ENCODE data around the gene CELF6.

CELF6 gene

GRCh38 chr15:72319985-72320671, at the start of gene CELF6:
TSS of gene CELF6 (minus strand) at chr15:72320157. CDS start at chr15:72319874, 283 bp downstream.
- peak; percentile 57 for DNase-seq (ENCODE audit: low read depth)

- no peak for DNase-seq (ENCODE audit: low read depth)
These were observed 48.9 kb upstream of the CELF6 start for GRCh38 chr15:72368899-72369298.

- no peak for DNase-seq (ENCODE audit: low read depth)
These were observed 48.4 kb upstream of the CELF6 start for GRCh38 chr15:72368325-72368724.

GRCh38 chr15:72365844-72366243, 45.9 kb upstream of the CELF6 start:
- no peak for DNase-seq (ENCODE audit: low read depth)

GRCh38 chr15:72361176-72361575, 41.2 kb upstream of the CELF6 start:
- no peak for DNase-seq (ENCODE audit: low read depth)

- no peak for DNase-seq (ENCODE audit: low read depth)
These were observed 38.8 kb upstream of the CELF6 start for GRCh38 chr15:72358650-72359171.

GRCh38 chr15:72358121-72358520, 38.2 kb upstream of the CELF6 start:
- DNase-seq (ENCODE audit: low read depth), result no peak

- DNase-seq (ENCODE audit: low read depth), result no peak
These were observed 34.5 kb upstream of the CELF6 start for GRCh38 chr15:72354496-72354895.

- no peak for DNase-seq (ENCODE audit: low read depth)
These were observed 33.3 kb upstream of the CELF6 start for GRCh38 chr15:72353266-72353665.

GRCh38 chr15:72345806-72346205, 25.8 kb upstream of the CELF6 start:
- DNase-seq (ENCODE audit: low read depth), result no peak

- DNase-seq (ENCODE audit: low read depth), result no peak
These were observed 25.3 kb upstream of the CELF6 start for GRCh38 chr15:72345280-72345679.

- DNase-seq (ENCODE audit: low read depth), result no peak
These were observed 24.6 kb upstream of the CELF6 start for GRCh38 chr15:72344602-72345001.

- DNase-seq (ENCODE audit: low read depth), result no peak
These were observed 22.4 kb upstream of the CELF6 start for GRCh38 chr15:72342385-72342784.

GRCh38 chr15:72341361-72341760, 21.4 kb upstream of the CELF6 start:
- no peak for DNase-seq (ENCODE audit: low read depth)

GRCh38 chr15:72340366-72340765, 20.4 kb upstream of the CELF6 start:
- no peak for DNase-seq (ENCODE audit: low read depth)

GRCh38 chr15:72339777-72340177, 19.8 kb upstream of the CELF6 start:
- no peak for DNase-seq (ENCODE audit: low read depth)

- DNase-seq (ENCODE audit: low read depth), result no peak
These were observed 18.8 kb upstream of the CELF6 start for GRCh38 chr15:72338617-72339321.

GRCh38 chr15:72338148-72338547, 18.2 kb upstream of the CELF6 start:
- no peak for DNase-seq (ENCODE audit: low read depth)

- DNase-seq (ENCODE audit: low read depth), result no peak
These were observed 14.9 kb upstream of the CELF6 start for GRCh38 chr15:72334842-72335241.

GRCh38 chr15:72331021-72331420, 11.1 kb upstream of the CELF6 start:
- DNase-seq (ENCODE audit: low read depth), result no peak

- DNase-seq (ENCODE audit: low read depth), result no peak
These were observed 3.8 kb upstream of the CELF6 start for GRCh38 chr15:72323752-72324151.

- DNase-seq (ENCODE audit: low read depth), result peak; percentile 19
These were observed 485 bp downstream of the CELF6 start for GRCh38 chr15:72319360-72319984.

- no peak for DNase-seq (ENCODE audit: low read depth)
These were observed 1.5 kb downstream of the CELF6 start for GRCh38 chr15:72318408-72318942.

All from activated gamma-delta T cell treated with anti-CD3 and anti-CD28 coated beads, Interleukin-2, amount 50 U/mL, for 16 hours (primary cell).